ENCODE results near the gene ACSM6. TPM values are rescaled to one million over a fixed set of nuclear protein-coding genes. Genes with fewer than 3 reads are reported as not detected.
"Not testable (repeated sequence)": the region's sequence is repeated elsewhere in the genome, so short reads cannot be mapped to it uniquely, and the experiment has no call there.

ACSM6 gene
- total RNA-seq, 1 donor, result not detected

DNA sequence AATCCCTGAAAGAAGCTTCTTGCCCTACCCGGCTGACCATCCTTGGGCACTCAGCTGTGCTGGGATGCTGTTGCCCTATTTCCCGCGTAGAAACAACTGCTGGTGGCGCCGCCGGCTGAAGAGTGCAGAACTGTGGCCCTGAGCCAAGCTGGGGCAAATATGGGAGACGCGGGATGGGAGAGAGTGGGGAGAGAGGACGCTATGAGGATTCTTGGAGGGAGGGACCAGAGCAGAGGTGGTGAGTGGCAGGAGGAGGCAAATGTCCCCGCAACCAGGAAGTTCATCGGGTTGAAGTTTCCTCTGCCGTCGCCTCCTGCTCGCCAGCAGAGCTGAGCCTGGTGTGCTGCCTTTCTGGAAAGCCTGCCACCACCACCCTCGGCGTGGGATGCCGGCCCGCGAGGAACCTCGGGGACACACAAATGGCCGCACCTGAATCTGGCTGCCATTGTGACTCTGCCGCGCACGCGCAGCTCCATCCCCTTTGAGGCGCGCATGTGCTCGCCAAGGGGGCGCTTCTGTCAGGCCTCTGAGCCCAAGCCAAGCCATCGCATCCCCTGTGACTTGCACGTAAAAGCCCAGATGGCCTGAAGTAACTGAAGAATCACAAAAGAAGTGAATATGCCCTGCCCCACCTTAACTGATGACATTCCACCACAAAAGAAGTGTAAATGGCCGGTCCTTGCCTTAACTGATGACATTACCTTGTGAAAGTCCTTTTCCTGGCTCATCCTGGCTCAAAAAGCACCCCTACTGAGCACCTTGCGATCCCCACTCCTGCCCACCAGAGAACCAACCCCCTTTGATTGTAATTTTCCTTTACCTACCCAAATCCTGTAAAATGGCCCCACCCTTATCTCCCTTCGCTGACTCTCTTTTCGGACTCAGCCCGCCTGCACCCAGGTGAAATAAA lies 36.9 kb downstream of the ACSM6 start:
- H3K9me3 ChIP-seq (ENCODE audit: low read depth, low read length); H3K4me1 ChIP-seq (ENCODE audit: insufficient read depth, low read length); H3K27me3 ChIP-seq (ENCODE audit: insufficient read depth, low read length): not testable (repeated sequence)
- H3K4me3 ChIP-seq (ENCODE audit: low read length), result peak overlapping the region; percentile 50

DNA sequence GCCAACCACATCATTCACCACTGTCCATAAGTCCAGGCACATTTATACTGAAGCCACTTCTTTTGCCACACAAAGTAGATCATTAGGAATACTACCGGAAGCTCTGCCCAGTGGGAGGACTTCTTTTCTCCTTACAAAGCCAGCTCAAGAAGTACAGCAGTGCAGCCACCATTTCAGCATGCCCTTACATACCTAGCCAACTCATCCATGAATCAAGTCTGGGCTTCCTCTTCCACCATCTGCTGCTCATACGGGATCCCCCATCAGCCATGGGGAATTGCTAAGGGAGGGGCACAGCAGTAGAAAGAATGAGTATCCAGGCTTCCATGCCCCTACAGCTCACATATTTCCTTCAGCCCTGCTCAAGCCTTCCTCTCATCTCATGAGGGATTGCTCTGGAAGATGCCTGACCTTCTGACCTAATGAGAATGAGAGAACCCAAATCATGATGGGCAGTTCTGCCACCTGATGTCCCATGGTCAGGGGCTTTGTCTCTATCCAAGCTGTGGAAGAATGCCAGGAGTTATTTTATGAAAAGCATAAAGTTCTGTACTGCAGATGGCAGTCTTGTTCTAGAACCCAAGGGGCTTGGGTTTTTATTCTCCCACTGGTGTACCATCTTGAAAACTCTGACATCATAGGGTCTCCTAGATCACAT lies 39.5 kb downstream of the ACSM6 start:
- no peaks in the 10 kb centered on the region for H3K27me3 ChIP-seq (ENCODE audit: insufficient read depth, low read length)

DNA sequence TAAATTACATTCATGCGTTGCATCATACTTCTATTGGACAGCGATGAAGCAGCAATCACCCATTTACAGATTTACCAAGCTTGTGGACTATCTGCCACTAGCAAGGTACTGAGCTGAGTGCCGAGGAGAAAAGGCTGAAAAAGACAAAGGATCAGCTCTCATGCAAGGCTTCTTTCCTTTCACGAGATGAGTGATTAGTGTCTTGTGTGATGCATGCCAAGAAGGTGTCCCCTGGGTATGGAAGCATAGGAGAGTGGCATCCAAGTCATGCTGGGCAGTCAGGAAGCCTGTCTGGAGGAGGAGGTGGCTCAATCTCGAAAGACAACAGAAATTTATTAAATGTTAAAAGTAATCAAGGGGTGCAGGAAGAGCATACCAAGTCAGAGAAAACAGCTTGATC lies 40.9 kb downstream of the ACSM6 start:
- Histone ChIP-seq H3K4me3 (ENCODE audit: low read length) (no peak overlapping the region), H3K9me3 (ENCODE audit: low read depth, low read length) (no peaks in the 10 kb centered on the region), H3K27me3 (ENCODE audit: insufficient read depth, low read length) (no peaks in the 10 kb centered on the region), H3K4me1 (ENCODE audit: insufficient read depth, low read length) (peaks cover 15% of the 10 kb centered on the region)

More for the DNA sequence above, 39.5 kb downstream of the ACSM6 start:
- H3K9me3 ChIP-seq (ENCODE audit: low read depth, low read length), result no peaks in the 10 kb centered on the region
- H3K4me3 ChIP-seq (ENCODE audit: low read length), result no peak overlapping the region
- peaks cover 15% of the 10 kb centered on the region for H3K4me1 ChIP-seq (ENCODE audit: insufficient read depth, low read length)

DNA sequence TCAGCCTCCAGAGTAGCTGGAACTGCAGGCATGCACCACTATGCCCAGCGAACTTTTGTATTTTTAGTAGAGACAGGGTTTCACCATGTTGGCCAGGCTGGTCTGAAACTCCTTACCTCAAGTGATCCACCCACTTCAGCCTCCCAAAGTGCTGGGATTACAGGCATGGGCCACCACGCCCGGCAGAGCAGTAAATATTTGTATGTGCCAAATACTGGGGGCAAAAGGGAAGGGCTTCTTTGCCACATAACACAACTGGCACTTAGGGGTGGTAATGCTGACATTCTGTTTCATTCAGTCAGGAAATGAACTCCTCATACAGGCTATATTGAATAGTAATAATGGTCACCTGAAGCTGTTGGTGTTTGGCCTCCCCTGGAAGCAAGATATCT lies 41.6 kb downstream of the ACSM6 start:
- Histone ChIP-seq H3K9me3 (ENCODE audit: low read depth, low read length) (no peaks in the 10 kb centered on the region), H3K4me1 (ENCODE audit: insufficient read depth, low read length) (peaks cover 11% of the 10 kb centered on the region), H3K4me3 (ENCODE audit: low read length) (no peak overlapping the region), H3K27me3 (ENCODE audit: insufficient read depth, low read length) (no peaks in the 10 kb centered on the region)

DNA sequence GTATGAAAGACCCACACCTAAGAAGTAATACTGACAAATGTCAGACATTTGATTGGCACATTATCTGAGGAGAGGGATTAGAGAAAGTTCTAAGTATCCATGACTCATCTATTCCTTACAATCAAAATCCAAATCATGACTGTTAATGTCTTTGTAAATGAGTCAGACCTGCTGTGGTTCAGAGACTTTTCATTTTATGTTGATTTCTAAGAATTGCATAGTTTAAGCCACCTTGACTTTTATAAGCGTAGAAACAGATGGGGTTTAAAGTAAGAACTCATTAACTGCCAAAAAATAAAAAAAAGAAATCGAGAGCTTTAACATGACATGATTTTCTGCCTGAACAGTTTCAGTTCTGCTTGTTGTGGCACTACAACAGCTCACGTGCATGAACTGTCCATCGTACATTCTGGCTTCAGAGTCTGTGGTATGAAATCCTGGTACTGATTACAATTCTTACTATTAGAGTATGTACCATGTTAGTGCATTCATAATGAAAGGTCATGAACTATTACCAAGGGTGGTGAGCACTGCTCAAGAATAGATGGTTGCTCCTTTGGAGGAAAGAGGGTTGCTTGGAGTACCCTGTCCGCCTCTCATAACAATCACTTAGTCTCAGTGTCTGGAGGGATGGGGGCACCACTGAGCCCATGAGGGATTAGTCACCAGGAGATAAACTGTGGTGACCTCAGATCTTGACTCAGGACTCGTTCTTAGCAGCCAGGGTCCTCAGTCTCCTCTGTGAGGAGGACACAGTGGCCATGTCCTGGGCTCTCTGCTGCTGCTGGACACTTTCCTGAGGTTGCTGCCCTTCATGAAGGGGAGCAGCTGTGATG lies 42.2 kb downstream of the ACSM6 start:
- no peaks in the 10 kb centered on the region for H3K27me3 ChIP-seq (ENCODE audit: insufficient read depth, low read length)
- no peaks in the 10 kb centered on the region for H3K9me3 ChIP-seq (ENCODE audit: low read depth, low read length)
- peaks cover 10% of the 10 kb centered on the region for H3K4me1 ChIP-seq (ENCODE audit: insufficient read depth, low read length)
- no peak overlapping the region for H3K4me3 ChIP-seq (ENCODE audit: low read length)

DNA sequence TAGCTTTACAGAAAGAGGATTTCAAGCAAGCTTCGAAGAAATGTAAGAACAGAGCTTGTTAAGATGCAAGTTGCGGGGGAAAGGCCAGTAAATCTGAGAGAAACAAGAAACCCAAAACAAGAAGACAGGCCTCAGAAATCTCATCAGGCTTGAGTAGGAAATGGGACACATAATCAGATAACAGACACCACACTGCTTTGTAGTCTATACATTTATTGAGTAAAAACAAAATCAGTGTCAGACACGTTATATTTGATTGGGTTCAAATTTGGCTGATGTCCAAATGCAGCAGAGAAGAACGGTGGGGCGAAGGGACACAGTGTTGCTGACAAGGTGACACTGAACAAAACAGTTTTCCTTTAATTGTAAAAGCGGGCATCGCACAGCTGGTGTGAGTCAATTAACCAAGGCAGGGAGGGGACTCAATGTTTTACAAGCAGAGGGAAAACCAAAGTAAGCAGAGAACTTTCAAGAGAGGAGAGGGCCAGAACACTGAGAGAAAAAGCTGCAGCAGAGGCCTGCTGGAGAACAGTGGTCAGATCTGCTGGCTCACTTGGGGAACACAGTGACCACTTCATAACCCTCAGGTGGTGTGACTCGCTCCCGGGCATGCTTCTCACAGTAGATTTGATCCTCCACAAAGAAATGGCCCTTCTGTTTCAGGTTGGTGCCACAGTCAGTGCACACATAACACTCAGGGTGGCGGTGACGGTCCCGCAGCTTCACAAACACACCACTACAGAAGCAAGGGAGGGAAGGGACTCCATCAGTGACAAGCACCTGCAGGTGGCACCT lies 43.5 kb downstream of the ACSM6 start:
- H3K4me3 ChIP-seq (ENCODE audit: low read length), result no peak overlapping the region
- H3K9me3 ChIP-seq (ENCODE audit: low read depth, low read length), result no peaks in the 10 kb centered on the region
- H3K27me3 ChIP-seq (ENCODE audit: insufficient read depth, low read length), result no peaks in the 10 kb centered on the region
- peaks cover 10% of the 10 kb centered on the region for H3K4me1 ChIP-seq (ENCODE audit: insufficient read depth, low read length)

DNA sequence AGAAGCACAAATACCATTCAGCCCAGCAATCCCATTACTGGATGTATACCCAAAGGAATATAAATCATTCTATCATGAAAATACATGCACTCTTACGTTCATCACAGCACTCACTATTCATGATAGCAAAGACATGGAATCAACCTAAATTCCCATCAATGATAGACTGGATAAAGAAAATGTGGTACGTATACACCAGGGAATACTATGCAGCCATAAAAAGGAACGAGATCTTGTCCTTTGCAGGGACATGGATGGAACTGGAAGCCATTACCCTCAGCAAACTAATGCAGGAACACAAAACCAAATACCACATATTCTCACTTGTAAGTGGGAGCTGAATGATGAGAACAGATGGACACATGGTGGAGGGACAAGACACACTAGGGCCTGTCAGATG lies 46.1 kb downstream of the ACSM6 start:
- not testable (repeated sequence) for H3K27me3 ChIP-seq (ENCODE audit: insufficient read depth, low read length); H3K9me3 ChIP-seq (ENCODE audit: low read depth, low read length); H3K4me3 ChIP-seq (ENCODE audit: low read length)
- H3K4me1 ChIP-seq (ENCODE audit: insufficient read depth, low read length), result peaks cover 10% of the 10 kb centered on the region

DNA sequence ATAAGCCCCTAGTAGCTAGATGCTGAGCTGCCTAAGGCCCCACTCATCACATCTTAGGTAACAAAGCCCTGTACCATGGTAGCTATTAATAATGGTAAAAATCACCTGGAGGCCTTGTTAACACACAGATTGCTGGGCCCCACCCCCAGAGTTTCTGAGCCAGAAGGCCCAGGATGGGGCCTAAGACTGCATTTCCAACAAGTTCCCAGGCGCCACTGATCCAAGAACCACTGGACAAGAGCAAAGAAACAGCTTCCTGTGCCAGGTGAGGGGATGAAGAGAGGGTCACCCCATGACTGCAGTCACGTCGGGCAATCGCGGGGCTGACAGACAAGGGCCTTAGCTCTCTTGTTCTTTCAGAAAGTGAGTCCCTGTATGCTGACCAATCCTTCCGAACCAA lies 46.8 kb downstream of the ACSM6 start:
- H3K27me3 ChIP-seq (ENCODE audit: insufficient read depth, low read length), result no peaks in the 10 kb centered on the region
- H3K9me3 ChIP-seq (ENCODE audit: low read depth, low read length), result no peaks in the 10 kb centered on the region
- H3K4me1 ChIP-seq (ENCODE audit: insufficient read depth, low read length), result peaks cover 9% of the 10 kb centered on the region
- no peak overlapping the region for H3K4me3 ChIP-seq (ENCODE audit: low read length)

DNA sequence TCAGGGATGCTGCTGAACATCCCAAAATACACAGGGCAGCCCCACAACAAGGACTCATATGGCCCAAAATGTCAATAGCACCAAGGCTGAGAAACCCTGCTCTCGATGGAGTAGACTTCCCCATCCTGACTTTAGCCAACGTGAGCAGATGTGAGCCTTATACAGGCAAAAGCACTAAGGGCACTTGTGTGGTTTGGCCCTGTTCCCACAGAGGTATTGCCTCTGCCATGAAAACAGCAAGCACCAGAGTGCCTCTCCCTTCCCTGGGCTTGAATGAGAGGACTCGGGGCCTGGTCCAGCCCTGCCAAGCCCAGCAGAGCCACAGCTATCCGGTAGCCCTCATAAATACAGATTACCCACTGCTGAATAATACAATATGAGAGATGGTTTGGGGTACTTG lies 47.5 kb downstream of the ACSM6 start:
- H3K9me3 ChIP-seq (ENCODE audit: low read depth, low read length), result no peaks in the 10 kb centered on the region
- no peak overlapping the region for H3K4me3 ChIP-seq (ENCODE audit: low read length)
- peaks cover 2% of the 10 kb centered on the region for H3K4me1 ChIP-seq (ENCODE audit: insufficient read depth, low read length)
- H3K27me3 ChIP-seq (ENCODE audit: insufficient read depth, low read length), result no peaks in the 10 kb centered on the region

DNA sequence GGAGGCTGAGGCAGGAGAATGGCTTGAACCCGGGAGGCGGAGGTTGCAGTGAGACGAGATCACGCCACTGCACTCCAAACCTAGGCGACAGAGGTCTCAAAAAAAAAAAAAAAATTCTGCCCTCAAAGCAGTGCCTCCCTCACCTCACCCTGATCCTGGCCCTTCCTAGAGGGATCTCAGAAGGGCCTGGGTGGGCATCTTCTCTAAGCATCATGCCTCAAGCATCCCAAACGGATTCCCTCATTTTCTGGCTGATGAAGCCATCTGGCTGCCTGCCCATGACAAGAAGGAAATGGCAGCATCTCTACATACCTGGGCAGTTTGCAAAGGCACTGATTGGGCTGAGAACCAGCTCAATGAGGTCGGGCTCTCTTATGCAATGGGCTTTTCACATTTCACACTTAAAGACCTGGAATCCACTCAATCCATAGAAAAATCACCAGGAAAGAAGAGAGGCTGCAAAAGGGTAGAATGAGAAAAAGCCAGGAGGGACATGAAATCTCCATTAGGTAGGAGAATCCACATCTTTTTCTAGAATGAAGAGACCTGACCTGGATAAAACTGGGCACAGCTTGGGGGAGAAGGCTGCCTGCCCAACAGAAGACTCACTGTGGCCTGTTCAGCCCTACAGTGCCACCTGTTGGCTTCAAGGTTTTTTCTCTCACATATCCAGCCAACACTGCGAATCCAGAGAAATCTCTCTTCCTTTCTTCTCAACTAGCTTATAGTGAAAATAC lies 48.7 kb downstream of the ACSM6 start:
- Histone ChIP-seq H3K4me1 (ENCODE audit: insufficient read depth, low read length) (no peaks in the 10 kb centered on the region), H3K9me3 (ENCODE audit: low read depth, low read length) (no peaks in the 10 kb centered on the region), H3K27me3 (ENCODE audit: insufficient read depth, low read length) (no peaks in the 10 kb centered on the region), H3K4me3 (ENCODE audit: low read length) (no peak overlapping the region)

DNA sequence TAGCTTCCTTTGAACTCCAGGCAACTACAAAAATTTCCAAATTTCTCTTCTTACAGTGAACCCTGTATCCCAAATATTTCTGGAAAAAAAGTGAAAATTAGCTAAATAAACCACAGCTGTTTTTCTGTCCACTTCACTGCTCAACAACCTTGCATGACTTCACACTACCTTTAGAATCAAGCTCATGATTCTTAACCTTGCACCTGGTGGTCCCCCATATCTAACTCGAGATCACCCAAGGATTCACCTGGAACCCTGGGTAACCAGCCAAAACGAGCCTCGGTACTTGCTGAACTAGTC lies 49.2 kb downstream of the ACSM6 start:
- Histone ChIP-seq H3K4me1 (ENCODE audit: insufficient read depth, low read length) (no peaks in the 10 kb centered on the region), H3K27me3 (ENCODE audit: insufficient read depth, low read length) (no peaks in the 10 kb centered on the region), H3K9me3 (ENCODE audit: low read depth, low read length) (no peaks in the 10 kb centered on the region), H3K4me3 (ENCODE audit: low read length) (no peak overlapping the region)

DNA sequence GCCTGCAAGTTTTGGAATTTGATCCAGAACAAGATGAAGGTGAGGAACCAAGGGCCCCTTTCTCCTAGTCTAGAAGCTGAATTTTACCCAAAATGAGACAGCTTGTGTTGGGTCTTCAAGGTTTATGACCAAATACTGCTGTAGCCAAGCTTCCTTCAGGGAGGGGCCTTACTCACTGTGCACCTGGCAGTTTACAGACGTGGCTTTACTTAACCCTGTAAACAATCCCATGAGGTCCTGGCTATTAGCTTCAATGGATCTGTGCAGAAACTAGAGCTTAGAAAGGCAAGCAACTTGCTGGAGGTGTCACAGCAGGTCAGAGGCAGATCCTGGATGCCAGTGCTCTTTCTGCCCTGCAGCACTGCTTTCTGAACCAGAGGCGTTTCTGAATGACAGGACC lies 50.1 kb downstream of the ACSM6 start:
- Histone ChIP-seq H3K4me3 (ENCODE audit: low read length) (no peak overlapping the region), H3K4me1 (ENCODE audit: insufficient read depth, low read length) (no peaks in the 10 kb centered on the region), H3K9me3 (ENCODE audit: low read depth, low read length) (no peaks in the 10 kb centered on the region), H3K27me3 (ENCODE audit: insufficient read depth, low read length) (no peaks in the 10 kb centered on the region)

DNA sequence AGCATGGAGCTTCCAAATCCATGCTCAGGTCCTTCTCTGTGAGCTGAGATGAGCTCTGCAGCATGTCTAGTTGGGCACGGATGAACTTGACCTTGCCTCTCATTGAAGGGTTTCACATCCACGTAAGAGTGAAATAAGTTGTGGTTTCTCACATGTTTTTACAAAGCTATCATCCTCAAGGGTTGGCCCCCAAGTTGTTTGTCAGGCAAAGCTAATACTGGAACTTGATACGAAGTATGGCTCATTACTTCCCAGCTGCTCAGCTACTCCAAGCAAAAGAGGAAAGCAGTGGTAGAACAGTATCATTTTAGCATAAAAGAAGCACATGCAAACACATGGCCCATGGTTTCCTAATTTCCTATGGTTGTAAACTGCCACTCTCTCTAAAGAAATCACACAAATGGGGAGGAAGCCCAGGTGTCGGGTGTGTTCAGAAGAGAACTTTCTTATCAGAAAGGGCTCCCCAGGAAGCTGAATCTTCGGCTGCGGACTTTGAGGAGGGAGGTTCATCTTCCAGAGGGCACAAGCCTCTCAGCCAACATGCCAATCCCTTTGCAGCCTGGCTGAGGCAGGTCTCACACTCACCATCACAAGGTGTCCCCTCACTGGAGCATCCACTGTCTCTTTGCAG lies 51.5 kb downstream of the ACSM6 start:
- Histone ChIP-seq H3K9me3 (ENCODE audit: low read depth, low read length) (no peaks in the 10 kb centered on the region), H3K27me3 (ENCODE audit: insufficient read depth, low read length) (no peaks in the 10 kb centered on the region), H3K4me1 (ENCODE audit: insufficient read depth, low read length) (no peaks in the 10 kb centered on the region), H3K4me3 (ENCODE audit: low read length) (no peak overlapping the region)

DNA sequence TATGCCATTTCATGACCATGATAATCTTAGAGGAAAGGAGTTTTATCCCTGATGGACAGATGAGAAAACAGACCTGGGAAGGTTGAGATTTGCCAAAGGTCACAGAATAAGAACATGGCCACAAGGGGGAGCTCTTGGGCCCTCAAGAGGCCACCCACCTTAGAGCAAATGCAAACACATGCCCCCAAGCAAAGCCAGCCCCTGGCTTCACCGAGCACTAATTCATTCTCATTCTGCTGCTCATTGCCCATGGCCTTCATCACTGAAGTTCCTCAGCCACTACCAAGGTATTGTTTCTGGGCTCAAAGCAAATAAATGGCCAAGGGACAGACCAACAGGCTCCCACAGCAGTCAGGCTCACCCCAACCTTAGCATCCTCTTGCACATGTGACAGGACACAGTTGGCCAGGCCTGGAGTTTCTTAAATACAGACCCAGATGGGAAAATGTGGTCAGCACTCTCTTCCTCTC lies 52.6 kb downstream of the ACSM6 start:
- no peaks in the 10 kb centered on the region for H3K9me3 ChIP-seq (ENCODE audit: low read depth, low read length)
- H3K27me3 ChIP-seq (ENCODE audit: insufficient read depth, low read length), result no peaks in the 10 kb centered on the region
- no peak overlapping the region for H3K4me3 ChIP-seq (ENCODE audit: low read length)

More for the DNA sequence above, 52.6 kb downstream of the ACSM6 start:
- H3K4me1 ChIP-seq (ENCODE audit: insufficient read depth, low read length), result no peaks in the 10 kb centered on the region
